RWPE1 (cell line): ENCODE measurements around the gene MYO15B.

Source experiments
- CTCF ChIA-PET: fragments of 350-600 bp; sonication (Branson Sonifier 250); formaldehyde crosslinking; extraction: SDS; loops from one replicate; lab custom pipeline; 2021; lab: Yijun Ruan, JAX
- POLR2A ChIA-PET: fragments of 400-600 bp; formaldehyde crosslinking; extraction: SDS; loops from one replicate; lab custom pipeline; 2020; ENCODE audit warnings: antibody characterized with exemption; ENCODE audit not compliant: low non-redundant PET; lab: Yijun Ruan, JAX
- DNase-seq: peaks from one replicate; pipeline ENCODE4 v3.0.0; 2012; ENCODE audit warnings: low spot score
- H3K27ac ChIP-seq: fragments of 450-650 bp; 2 replicates; pipeline ENCODE4 v1.5.1; 2017
- TF ChIP-seq, protein P1 (sequence below): fragments of 450-650 bp; conservative IDR thresholded peaks from 2 replicates; pipeline ENCODE4 v1.5.1; 2017; ENCODE audit warnings: low read depth, mild to moderate bottlenecking

Gene MYO15B

DNA sequence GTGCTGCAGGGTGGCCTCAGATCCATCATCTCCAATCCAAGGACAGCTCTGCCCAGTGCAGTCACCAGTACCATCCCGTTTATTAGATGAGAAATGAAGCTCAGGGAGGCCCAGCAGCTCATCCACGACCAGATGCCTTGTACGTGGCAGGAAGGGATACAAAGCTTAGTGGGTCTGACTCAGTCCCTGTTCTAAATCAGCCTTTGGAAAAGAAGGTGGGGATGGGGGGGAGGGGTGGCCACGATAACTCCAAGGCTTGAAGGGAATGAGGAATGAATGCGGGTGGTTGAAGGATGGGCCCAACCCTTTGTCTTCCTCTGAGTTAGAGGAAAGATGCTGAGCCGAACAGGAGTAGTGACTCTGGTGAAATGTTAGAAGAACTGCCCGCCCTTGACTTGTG is 36.3 kb upstream of the MYO15B start:
- CTCF ChIA-PET = no interaction called here
- H3K27ac ChIP-seq = no peak overlapping the region
- DNase-seq = no peak
- POLR2A ChIA-PET = no interaction called here
- TF ChIP-seq, protein P1, sequence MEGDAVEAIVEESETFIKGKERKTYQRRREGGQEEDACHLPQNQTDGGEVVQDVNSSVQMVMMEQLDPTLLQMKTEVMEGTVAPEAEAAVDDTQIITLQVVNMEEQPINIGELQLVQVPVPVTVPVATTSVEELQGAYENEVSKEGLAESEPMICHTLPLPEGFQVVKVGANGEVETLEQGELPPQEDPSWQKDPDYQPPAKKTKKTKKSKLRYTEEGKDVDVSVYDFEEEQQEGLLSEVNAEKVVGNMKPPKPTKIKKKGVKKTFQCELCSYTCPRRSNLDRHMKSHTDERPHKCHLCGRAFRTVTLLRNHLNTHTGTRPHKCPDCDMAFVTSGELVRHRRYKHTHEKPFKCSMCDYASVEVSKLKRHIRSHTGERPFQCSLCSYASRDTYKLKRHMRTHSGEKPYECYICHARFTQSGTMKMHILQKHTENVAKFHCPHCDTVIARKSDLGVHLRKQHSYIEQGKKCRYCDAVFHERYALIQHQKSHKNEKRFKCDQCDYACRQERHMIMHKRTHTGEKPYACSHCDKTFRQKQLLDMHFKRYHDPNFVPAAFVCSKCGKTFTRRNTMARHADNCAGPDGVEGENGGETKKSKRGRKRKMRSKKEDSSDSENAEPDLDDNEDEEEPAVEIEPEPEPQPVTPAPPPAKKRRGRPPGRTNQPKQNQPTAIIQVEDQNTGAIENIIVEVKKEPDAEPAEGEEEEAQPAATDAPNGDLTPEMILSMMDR = no peak

DNA sequence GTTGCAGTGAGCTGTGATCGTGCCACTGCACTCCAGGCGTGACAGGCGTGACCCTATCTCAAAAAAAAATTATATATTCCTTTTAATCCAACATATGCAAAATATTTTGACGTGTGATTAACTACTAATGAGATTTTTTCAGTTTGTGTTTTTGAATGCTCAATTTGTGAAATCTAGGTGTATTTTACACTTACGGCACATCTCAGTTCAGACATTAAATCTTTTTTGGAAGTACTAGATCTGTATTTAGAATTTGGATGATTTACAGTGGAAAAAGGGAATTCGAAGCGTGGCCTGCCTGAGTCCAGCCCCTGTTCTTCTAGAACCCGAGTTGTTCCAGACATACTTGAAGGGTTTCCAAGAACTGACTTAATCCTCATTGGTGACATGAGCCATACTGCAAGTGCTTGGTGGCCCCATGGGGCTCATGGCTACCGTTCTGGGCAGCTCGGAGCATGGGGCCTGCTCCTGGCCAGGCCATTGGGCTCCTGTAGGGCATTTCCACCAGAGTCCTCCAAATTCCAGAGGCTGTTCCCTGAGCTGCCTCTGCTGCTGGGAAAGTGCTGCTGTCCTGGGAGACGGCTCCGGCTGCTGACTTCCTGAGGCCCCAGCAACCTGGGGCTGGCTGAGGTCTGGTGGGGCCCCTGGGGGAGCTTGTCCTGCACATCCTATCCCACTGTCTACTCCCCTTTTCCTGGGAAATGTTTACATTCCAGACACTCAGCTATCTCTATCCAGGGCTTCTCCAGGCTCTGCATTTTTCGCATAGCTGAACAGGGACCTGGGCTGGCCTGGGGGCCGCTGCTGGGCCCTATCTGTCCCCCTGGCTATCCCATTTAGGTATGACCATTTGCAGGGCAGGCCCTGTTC is 34.9 kb upstream of the MYO15B start:
- H3K27ac ChIP-seq = no peak overlapping the region; the same call in 1 of the 2 replicates
- ChIA-PET CTCF (interaction anchor here (0.6 to 1.1 kb wide), 2 partner anchors 12 to 91 kb away, joined by 3 read pairs; no protein-coding TSS in a partner anchor), POLR2A (no interaction called here)
- no peak for DNase-seq
- TF ChIP-seq, protein P1 = no peak

DNA sequence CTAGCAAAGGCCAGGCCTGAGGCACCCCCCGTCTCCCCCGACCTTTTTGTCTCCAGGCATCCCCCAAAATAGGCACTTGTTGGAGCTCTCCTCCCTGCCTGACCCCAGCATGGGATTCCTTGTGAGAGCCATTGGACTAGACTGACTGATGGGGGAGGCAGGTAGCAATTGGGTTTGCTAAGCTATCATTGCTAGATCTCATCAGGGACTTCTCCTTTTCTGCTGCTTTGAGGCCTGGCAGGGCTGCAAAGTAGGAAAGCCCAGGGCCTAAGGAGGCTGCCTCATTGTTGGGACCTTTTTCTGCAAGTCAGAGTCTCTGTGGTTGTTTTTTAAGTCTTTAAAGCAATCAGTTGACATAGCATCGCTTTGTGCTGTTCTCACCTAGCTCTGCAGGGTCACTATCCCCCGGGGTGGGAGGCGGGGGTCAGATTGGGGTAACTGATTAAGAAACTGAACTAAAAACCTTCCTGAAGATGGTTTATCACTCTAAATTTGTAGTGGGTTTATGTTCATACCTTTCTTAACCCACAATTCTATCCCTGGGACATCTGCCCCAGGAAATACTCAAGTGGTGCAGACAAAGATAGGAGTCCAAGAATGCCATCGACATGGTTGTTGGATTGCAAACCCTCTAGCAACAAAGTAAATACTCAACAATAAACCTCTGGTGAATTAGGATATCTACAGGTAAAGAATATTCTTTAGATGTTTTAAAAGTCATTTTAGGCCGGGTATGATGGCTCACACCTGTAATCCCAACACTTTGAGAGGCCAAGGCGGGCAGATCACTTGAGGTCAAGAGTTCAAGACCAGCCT is 34.1 kb upstream of the MYO15B start:
- TF ChIP-seq, protein P1 = no peak
- POLR2A ChIA-PET = no interaction called here
- CTCF ChIA-PET = interaction anchor here (1.1 kb wide), 1 partner anchor 12 kb away, joined by 3 read pairs; no protein-coding TSS in a partner anchor
- H3K27ac ChIP-seq = no peak overlapping the region; the same call in 1 of the 2 replicates
- DNase-seq = no peak

DNA sequence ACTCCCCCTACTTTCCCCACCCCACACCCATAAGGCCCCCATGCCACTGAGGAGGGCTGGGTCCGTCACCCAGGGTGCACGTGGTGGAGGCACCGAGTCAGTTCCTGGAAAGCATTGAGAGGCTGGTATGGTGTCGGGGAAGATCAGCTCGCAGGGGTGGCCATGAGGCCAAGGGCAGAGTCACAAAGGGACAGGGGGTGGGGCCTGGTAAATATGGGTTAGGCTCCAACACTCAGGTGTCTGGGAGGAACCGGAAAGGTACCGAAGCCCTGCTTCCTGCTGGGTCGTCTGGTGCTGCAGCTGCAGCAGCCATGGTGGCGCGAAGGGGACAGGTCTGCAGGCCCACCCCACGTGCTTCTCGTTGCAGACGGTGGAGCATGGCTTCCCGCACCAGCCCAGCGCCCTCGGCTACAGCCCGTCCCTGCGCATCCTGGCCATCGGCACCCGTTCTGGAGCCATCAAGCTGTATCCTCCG is 31.9 kb upstream of the MYO15B start:
- ChIA-PET CTCF (interaction anchor here (0.6 kb wide), 1 partner anchor 18 kb away, joined by 4 read pairs; no protein-coding TSS in a partner anchor), POLR2A (no interaction called here)
- TF ChIP-seq, protein P1 = no peak
- H3K27ac ChIP-seq = no peak overlapping the region
- no peak for DNase-seq

DNA sequence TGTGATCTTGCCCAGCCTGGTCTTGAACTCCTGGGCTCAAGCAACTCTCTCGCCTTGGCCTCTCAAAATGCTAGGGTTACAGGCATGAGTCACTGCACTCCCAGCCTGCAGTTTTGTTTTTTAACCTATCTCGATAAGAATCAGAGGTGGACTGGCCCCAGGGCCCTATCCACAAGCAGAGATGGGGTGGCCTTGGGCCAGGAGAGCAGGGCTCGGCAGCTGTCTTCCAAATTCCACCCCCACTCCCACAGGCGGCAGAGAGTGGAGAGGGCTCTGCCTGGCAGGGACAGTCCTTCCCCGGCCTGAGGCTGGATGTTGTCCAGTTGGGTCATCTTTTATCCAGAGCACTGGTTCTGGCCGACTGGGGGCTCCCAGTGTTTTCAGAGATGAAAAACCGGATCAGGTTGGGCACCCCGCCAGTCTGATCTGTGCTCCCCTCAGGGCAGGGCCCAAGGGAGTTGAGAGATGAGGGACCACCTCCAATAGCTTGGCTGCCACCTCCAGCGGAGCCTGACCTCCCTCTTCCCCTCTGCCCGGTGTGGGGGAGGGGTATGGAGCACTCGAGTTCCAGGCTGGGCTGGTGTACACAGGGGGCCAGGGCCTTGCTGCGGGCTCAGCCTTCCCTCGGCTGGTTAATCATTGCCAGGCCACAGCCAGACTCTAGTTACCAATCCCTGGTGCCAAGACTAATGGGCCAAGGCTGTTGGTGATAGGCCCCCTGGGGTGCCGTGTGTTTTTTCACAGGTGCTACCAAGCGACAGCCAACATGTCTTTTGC is 30.3 kb upstream of the MYO15B start:
- TF ChIP-seq, protein P1 = no peak
- CTCF ChIA-PET = interaction anchor here (0.6 kb wide), 1 partner anchor 816 kb away, joined by 5 read pairs; no protein-coding TSS in a partner anchor
- peak overlapping the region; percentile 25 for H3K27ac ChIP-seq
- POLR2A ChIA-PET = no interaction called here
- DNase-seq = no peak
